GM13976 (cell line): Measurements from ENCODE around the gene DHCR24.

ENCODE experiments used
- DNase-seq: peaks from one replicate; pipeline ENCODE4 v3.0.0; 2012; ENCODE audit warnings: low spot score
- in situ Hi-C: fragments of 300-500 bp; cut with MboI; formaldehyde crosslinking; loops from one replicate; pipeline ENCODE4 v1.12.0; 2022; ENCODE audit warnings: low sequenced_read_pairs, mixed read lengths, inconsistent platforms; ENCODE audit not compliant: unreplicated experiment
- TF ChIP-seq, protein P1 (sequence below): IDR thresholded peaks from 2 replicates; pipeline ENCODE4 v1.5.1; 2012; ENCODE audit warnings: borderline replicate concordance, mild to moderate bottlenecking; ENCODE audit not compliant: insufficient read depth; ENCODE audit errors: extremely low read depth, missing control alignments, control extremely low read depth

Gene DHCR24

DNA sequence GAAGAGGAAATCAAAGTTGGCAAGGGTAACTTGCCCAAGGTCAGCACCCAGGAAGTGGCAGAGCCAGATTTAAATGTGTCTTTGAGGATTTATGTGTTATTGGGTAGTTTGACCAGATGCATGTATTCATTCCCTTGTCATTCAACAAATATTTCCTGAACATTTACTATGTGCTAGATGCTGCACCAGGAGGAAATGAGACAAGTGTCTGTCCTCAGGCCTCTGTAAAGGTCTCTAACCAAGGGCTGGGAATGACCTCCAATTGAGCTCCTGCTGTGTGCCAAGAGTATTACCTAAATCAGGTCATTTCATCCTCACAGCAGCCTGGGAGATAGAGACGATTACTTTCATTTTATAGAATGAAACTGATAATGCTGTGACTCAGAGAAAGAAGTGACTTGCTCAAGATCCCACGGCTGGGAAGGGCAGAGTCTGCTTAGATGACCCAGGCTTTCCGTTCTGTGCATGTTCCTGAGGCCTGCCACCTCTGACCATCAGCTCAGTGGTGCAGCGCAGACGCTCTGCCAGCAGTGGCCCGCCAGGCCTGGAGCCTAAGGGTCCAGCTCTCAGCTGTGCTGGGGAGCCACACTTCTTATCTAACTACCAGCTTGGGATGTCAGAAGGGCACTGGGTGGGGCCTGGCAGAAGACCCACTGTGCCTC is 82.4 kb downstream of the DHCR24 start:
- DNase-seq, result no peak
- in situ Hi-C loops, result no loop called here
- TF ChIP-seq, protein P1, sequence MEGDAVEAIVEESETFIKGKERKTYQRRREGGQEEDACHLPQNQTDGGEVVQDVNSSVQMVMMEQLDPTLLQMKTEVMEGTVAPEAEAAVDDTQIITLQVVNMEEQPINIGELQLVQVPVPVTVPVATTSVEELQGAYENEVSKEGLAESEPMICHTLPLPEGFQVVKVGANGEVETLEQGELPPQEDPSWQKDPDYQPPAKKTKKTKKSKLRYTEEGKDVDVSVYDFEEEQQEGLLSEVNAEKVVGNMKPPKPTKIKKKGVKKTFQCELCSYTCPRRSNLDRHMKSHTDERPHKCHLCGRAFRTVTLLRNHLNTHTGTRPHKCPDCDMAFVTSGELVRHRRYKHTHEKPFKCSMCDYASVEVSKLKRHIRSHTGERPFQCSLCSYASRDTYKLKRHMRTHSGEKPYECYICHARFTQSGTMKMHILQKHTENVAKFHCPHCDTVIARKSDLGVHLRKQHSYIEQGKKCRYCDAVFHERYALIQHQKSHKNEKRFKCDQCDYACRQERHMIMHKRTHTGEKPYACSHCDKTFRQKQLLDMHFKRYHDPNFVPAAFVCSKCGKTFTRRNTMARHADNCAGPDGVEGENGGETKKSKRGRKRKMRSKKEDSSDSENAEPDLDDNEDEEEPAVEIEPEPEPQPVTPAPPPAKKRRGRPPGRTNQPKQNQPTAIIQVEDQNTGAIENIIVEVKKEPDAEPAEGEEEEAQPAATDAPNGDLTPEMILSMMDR, result no peak

- in situ Hi-C loops, result no loop called here
- TF ChIP-seq, protein P1, result no peak
- DNase-seq, result no peak
Measured at GRCh38 chr1:54803761-54804470, 83.1 kb downstream of the DHCR24 start.

GRCh38 chr1:54800899-54801759 is 85.9 kb downstream of the DHCR24 start, which contains the start of gene TTC22:
TSS of gene TTC22 (minus strand) at chr1:54801323. CDS start at chr1:54801163, 160 bp downstream.
- TF ChIP-seq, protein P1, result peak; percentile 61
- in situ Hi-C loops, result no loop called here
- peak; percentile 83 for DNase-seq

DNA sequence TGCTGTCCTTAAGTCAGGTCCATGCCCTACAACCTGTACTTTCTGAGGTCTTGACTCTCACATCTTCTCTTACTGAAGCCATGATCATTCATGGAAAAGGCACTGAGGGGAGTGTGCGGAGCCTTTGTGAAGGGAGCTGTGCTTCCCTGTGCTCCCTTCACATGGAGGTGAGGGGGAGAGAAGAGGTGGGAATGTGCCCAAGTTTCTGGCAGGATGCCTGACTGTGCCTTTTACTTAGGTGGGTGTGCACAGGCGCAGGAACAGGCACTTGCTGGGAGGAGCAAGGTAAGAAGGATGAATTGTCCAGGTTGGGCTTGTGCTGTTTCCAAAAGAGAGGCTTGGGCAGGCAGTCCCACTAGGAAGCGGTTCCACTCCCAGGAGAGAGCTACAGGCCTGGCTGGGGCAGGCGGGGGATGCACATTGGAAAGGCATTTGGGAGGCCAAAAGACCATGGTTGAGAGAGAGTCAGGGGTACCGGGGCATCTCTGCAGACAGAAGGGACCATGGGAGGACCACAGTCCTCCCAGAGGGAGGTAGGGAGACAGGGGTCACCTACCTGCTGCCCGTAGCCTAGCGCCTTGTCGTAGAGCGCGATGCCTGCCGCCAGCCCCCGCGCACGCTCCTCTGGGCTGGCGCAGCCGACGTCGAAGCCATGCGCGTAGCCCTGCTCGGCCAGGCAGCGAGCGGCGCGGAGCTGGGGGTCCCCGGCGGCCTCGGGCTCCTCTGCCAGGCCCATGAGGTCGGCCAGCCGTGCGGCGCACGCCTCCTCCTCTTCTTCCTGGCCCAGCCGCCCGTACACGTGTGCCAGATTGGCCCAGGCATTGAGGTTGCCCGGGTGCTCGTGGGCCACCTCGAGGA is 86.7 kb downstream of the DHCR24 start:
- no peak for DNase-seq
- TF ChIP-seq, protein P1, result no peak
- in situ Hi-C loops, result no loop called here
